SK-N-SH treated with all-trans-retinoic acid at 6 μM for 48 hours (cell line): ENCODE measurements around the gene PVALEF.
"Not testable (repeated sequence)": the region's sequence is repeated elsewhere in the genome, so short reads cannot be mapped to it uniquely, and the experiment has no call there.

Experiments used
- ATAC-seq: fragments of 200-7000 bp; cut with Tn5 transposase; 3 replicates; pipeline ENCODE4 v1.9.1; 2020; ENCODE audit warnings: mild to moderate bottlenecking, moderate library complexity
- ARNTL ChIP-seq: fragments of 450-650 bp; formaldehyde crosslinking; IDR thresholded peaks from 2 replicates; pipeline ENCODE4 v1.5.0; 2020; ENCODE audit warnings: low read depth, mild to moderate bottlenecking, moderate library complexity, borderline replicate concordance
- BACH2 ChIP-seq: fragments of 250-450 bp; sonication (Bioruptor Pico); IDR thresholded peaks from 2 replicates; pipeline ENCODE4 v1.9.0; 2021; ENCODE audit warnings: mild to moderate bottlenecking, borderline replicate concordance
- CREB5 ChIP-seq: fragments of 250-450 bp; sonication (Bioruptor Pico); IDR thresholded peaks from 2 replicates; pipeline ENCODE4 v1.5.1; 2020; ENCODE audit warnings: low read depth, mild to moderate bottlenecking, moderate library complexity
- CSDC2 ChIP-seq: fragments of 250-450 bp; sonication (Bioruptor Pico); IDR thresholded peaks from 2 replicates; pipeline ENCODE4 v1.5.0; 2020; ENCODE audit warnings: mild to moderate bottlenecking, moderate library complexity
- CSRNP3 ChIP-seq: fragments of 250-450 bp; sonication (Bioruptor Pico); IDR thresholded peaks from 2 replicates; pipeline ENCODE4 v1.5.1; 2021; ENCODE audit warnings: mild to moderate bottlenecking, moderate library complexity
- ESRRG ChIP-seq: fragments of 250-450 bp; sonication (Bioruptor Pico); IDR thresholded peaks from 2 replicates; pipeline ENCODE4 v1.6.1; 2021; ENCODE audit warnings: mild to moderate bottlenecking
- GLIS3 ChIP-seq: fragments of 250-450 bp; sonication (Bioruptor Pico); IDR thresholded peaks from 2 replicates; pipeline ENCODE4 v1.5.0; 2020; ENCODE audit warnings: mild to moderate bottlenecking, moderate library complexity
- ISL1 ChIP-seq: fragments of 250-450 bp; sonication (Bioruptor Pico); IDR thresholded peaks from 2 replicates; pipeline ENCODE4 v2.1.2; 2022; ENCODE audit warnings: mild to moderate bottlenecking, moderate library complexity
- OSR1 ChIP-seq: fragments of 250-450 bp; sonication (Bioruptor Pico); IDR thresholded peaks from 2 replicates; pipeline ENCODE4 v1.8.0; 2022; ENCODE audit warnings: moderate library complexity, mild to moderate bottlenecking, inconsistent platforms
- PATZ1 ChIP-seq: fragments of 250-450 bp; sonication (Bioruptor Pico); IDR thresholded peaks from 2 replicates; pipeline ENCODE4 v1.8.0; 2020; ENCODE audit warnings: mild to moderate bottlenecking, moderate library complexity, borderline replicate concordance
- PPARA ChIP-seq: fragments of 250-450 bp; sonication (Bioruptor Pico); IDR thresholded peaks from 2 replicates; pipeline ENCODE4 v1.5.0; 2020; ENCODE audit warnings: mild to moderate bottlenecking, borderline replicate concordance
- RARB ChIP-seq: fragments of 250-450 bp; sonication (Bioruptor Pico); IDR thresholded peaks from 2 replicates; pipeline ENCODE4 v1.8.0; 2021; ENCODE audit warnings: mild to moderate bottlenecking, moderate library complexity
- SNAI2 ChIP-seq: fragments of 250-450 bp; sonication (Bioruptor Pico); IDR thresholded peaks from 2 replicates; pipeline ENCODE4 v1.5.0; 2020; ENCODE audit warnings: mild to moderate bottlenecking, moderate library complexity
- TCF4 ChIP-seq: fragments of 250-450 bp; sonication (Bioruptor Pico); IDR thresholded peaks from 2 replicates; pipeline ENCODE4 v1.8.0; 2021; ENCODE audit warnings: mild to moderate bottlenecking, moderate library complexity, borderline replicate concordance
- TOX ChIP-seq: fragments of 250-450 bp; sonication (Bioruptor Pico); IDR thresholded peaks from 2 replicates; pipeline ENCODE4 v1.8.0; 2021; ENCODE audit warnings: mild to moderate bottlenecking, moderate library complexity, borderline replicate concordance
- TSHZ2 ChIP-seq: fragments of 250-450 bp; sonication (Bioruptor Pico); IDR thresholded peaks from 2 replicates; pipeline ENCODE4 v1.5.0; 2020; ENCODE audit warnings: mild to moderate bottlenecking, moderate library complexity
- ZC3H10 ChIP-seq: fragments of 250-450 bp; sonication (Bioruptor Pico); IDR thresholded peaks from 2 replicates; pipeline ENCODE4 v1.5.1; 2021; ENCODE audit warnings: mild to moderate bottlenecking, moderate library complexity
- ZFP3 ChIP-seq: fragments of 250-450 bp; sonication (Bioruptor Pico); IDR thresholded peaks from 2 replicates; pipeline ENCODE4 v1.5.0; 2020; ENCODE audit warnings: mild to moderate bottlenecking, moderate library complexity
- ZFP30 ChIP-seq: fragments of 450-650 bp; formaldehyde crosslinking; IDR thresholded peaks from 2 replicates; pipeline ENCODE4 v1.5.0; 2022; ENCODE audit warnings: mild to moderate bottlenecking, moderate library complexity
- ZNF565 ChIP-seq: fragments of 450-650 bp; formaldehyde crosslinking; conservative IDR thresholded peaks from 2 replicates; pipeline ENCODE4 v1.5.0; 2020; ENCODE audit warnings: low read depth, mild to moderate bottlenecking, moderate library complexity
- ZNF70 ChIP-seq: fragments of 450-650 bp; formaldehyde crosslinking; IDR thresholded peaks from 2 replicates; pipeline ENCODE4 v1.5.0; 2020; ENCODE audit warnings: mild to moderate bottlenecking, moderate library complexity
- ZNF8 ChIP-seq: fragments of 450-650 bp; formaldehyde crosslinking; IDR thresholded peaks from 2 replicates; pipeline ENCODE4 v1.5.0; 2020; ENCODE audit warnings: mild to moderate bottlenecking, moderate library complexity

PVALEF gene

GRCh38 chr17:81143200-81143527 is 22.1 kb upstream of the PVALEF start (continued):
- TF ChIP-seq CSRNP3 (CRISPR knock-in tag) = no peak

- TF ChIP-seq ZC3H10 (CRISPR knock-in tag) (no peak), SNAI2 (no peak), ZFP30 (CRISPR knock-in tag) (no peak), RARB (no peak), PPARA (CRISPR knock-in tag) (no peak), TOX (CRISPR knock-in tag) (no peak), ZNF565 (CRISPR knock-in tag) (no peak), ESRRG (no peak), OSR1 (CRISPR knock-in tag) (no peak), PATZ1 (CRISPR knock-in tag) (no peak), CREB5 (CRISPR knock-in tag) (no peak), ZFP3 (CRISPR knock-in tag) (no peak)
- no peak for ATAC-seq
These were observed 21.4 kb upstream of the PVALEF start for GRCh38 chr17:81143717-81144422.

GRCh38 chr17:81144423-81144781 is 20.9 kb upstream of the PVALEF start:
- no peak for ATAC-seq
- TF ChIP-seq CSRNP3 (CRISPR knock-in tag) = no peak
- TF ChIP-seq ZNF70 (CRISPR knock-in tag) = no peak
- TF ChIP-seq ZNF8 (CRISPR knock-in tag) = no peak
- TF ChIP-seq PATZ1 (CRISPR knock-in tag) = no peak
- no peak for TF ChIP-seq ZNF565 (CRISPR knock-in tag)
- no peak for TF ChIP-seq BACH2 (CRISPR knock-in tag)
- TF ChIP-seq RARB = no peak
- TF ChIP-seq ZFP30 (CRISPR knock-in tag) = no peak
- no peak for TF ChIP-seq ZFP3 (CRISPR knock-in tag)
- no peak for TF ChIP-seq PPARA (CRISPR knock-in tag)
- TF ChIP-seq CSDC2 (CRISPR knock-in tag) = no peak
- no peak for TF ChIP-seq TSHZ2 (CRISPR knock-in tag)
- no peak for TF ChIP-seq ESRRG
- no peak for TF ChIP-seq GLIS3 (CRISPR knock-in tag)
- TF ChIP-seq TCF4 (CRISPR knock-in tag) = no peak
- no peak for TF ChIP-seq ARNTL (CRISPR knock-in tag)
- TF ChIP-seq ISL1 = no peak
- TF ChIP-seq ZC3H10 (CRISPR knock-in tag) = no peak
- TF ChIP-seq OSR1 (CRISPR knock-in tag) = no peak
- no peak for TF ChIP-seq TOX (CRISPR knock-in tag)

- ATAC-seq = not testable (repeated sequence)
These were observed 19.1 kb upstream of the PVALEF start for GRCh38 chr17:81146208-81146607.
